Islet precursor cell (in vitro differentiated cells): Measurements from ENCODE around the gene FHIT.

Source experiments
- DNase-seq: peaks from one replicate; pipeline ENCODE4 v3.0.0-alpha.2; 2018

The FHIT gene

DNA sequence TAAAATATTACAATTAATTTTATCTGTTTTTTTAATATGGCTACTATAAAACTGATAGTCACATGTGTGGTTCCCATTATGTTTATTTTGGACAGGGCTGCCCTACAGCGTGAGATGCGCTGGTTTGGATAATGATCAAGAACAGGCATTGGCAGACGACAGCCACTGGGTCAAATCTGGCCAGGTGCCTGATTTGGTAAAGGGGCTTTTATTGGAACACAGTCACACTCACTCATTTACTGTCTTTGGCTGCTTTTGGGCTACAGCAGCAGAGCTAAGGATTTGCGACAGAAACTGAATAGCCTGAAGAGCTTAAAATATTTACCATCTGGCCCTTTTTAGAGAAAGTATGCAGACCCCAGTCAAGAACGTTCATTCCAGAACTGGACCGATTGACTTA lies 1477.3 kb downstream of the FHIT start:
- no peak for DNase-seq

DNA sequence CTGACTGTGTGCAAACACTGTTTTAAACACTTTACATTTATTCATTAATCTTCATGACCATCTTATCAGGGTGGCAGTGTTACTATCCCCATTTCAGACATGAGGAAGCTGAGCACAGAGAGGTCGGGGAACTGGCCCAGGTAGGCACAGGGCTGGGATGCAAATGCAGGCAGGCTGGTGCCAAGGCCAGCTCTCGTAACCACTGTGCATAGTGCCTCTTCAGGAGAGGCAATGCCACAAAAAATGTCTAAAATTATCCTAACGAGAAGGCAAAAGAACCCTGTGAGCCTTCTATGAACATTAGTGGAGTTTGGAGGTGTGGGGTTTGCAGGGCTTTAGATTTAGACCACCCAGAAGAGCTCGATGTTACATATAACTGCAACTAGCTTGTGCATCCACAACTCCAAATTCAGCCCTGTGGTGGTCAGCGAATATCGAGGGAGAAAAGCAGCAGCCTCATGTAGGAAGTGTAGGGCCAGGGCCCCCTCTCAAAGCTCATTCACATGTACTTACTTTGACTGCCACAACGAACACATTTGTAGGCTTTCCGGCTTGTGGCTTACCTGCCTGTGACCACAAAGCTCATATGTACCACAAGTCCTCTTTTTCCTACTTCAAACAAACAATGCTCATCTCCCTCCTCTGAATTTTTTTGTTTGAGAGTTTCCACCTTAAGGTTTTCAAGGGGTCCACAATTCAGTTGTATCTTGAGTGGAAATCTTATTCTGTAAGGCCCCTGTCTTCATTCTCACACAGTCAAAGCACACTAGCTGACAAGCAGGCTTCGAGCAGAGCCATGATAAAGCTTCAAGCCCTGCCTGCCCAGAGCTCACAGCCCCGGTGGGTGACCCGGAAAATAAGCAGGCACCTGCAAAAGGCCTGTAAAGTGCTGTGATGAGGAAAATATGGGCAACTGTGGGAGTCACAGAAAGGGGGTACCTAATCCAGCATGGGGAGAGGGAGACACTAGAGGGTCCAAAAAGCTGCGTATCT lies 1478.5 kb downstream of the FHIT start:
- no peak for DNase-seq

DNA sequence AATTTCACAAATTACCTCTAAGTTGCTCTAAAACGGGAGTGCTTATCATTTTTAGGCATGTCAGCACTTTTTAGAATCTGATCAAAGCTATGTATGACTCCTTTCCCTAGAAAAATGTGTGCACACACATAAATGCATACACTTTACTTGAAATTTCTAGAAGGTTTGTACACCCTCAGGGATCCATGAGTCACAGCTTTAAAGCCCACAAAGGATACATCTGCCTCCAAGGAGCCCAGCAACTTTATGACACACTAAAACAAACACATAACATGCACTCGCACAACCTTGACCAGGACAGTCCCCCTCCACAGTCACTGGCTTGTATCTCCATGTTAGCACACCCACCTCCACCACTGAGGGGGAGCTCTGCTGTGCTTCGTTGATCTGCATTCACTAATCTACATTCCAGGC lies 1479.5 kb downstream of the FHIT start:
- DNase-seq = peak; percentile 58

DNA sequence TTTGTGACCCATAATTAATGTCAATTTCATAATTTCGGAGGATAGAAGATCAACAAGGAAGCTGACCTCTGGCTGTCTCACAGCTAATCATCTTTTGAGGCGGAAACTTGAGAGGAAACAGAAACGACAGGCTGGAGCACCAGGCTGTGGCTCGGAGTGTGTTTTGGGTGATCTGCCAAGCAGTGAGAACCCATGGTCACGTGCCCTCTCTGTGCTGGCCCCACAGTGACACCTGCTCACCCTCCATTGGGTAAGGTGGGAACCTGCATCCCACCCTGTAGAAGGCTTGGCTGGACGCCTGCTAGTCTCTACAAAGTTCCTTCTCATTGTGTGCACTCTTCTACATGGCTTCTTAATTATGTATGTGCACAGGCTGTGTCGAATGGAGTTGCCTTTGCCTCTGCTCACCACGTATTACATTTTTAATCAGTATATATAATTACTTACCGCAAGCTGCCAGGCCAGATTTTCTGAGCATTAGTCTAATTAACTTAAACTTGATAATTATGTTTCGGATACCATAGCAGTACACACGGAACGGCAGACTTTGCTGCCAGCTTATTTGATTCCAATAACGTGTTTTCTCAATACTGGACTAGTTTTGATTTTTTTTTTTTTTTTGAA lies 1482.0 kb downstream of the FHIT start:
- DNase-seq = no peak

DNA sequence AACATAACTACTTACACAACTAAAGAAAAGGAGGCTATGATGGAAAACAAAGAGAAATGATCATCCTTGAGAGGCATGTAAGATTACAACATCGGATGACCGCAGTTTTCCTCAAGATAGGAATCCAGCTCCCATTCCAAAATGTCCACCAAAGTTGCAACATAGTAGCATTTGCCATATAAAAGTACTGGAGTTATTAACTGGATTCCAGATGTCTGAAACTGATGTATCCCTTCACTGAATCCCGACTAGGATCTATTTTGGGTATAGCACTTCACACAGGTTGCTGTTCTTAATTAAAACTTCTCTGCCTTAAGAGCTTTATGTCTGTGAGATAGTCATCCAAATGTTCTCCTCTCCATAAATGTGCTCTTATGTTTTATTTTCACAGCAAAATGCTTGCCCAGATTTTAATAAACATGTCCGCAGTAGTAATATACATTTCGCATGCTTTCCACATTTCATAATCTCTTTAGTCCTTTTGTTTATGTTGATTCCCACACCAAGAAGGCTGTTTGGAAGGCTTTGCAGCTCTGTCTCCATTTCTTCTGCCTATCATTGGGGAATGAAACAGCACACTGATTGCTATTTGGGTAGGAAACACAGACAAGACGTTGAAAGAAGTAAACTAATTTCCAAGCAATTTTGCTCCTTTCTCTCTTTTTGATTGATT lies 1484.9 kb downstream of the FHIT start:
- DNase-seq = no peak

DNA sequence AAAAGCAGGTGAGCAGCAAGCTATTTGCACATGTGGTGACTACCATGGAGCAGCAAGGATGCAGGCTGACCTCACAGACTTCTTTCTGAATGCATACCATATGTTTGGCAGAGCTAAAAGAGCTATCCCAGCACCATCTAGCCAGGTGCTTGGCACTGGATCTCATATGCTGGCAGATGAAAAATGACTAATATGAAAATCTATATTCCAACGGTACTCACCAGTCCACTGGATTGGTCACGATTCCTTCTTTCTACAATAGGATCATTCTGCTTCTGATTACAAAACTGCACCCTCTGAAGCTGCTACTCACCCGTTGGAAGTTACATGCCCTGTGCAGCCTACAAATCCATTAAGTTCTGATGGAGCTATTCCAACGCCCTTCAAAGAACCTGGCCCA lies 1487.1 kb downstream of the FHIT start:
- DNase-seq = no peak

DNA sequence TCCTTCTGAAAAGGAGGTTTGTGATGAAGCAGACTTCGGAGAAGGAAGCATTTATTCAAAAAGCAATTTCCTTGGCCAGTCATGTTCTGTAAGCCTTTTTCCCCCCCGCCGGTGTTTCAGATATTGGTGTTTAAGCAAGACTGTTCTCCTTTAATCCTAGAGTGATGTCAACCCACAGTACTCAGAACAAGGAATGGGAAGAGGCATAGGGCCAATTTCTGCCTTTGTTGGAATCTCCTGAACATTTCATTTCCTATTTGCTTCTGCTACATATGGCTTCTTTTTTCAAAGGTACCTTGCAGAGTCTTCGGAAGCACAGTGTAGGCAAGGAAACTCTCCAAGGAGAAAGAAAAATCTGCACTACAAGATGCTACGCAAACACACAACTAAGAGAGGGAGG lies 1488.3 kb downstream of the FHIT start:
- no peak for DNase-seq

DNA sequence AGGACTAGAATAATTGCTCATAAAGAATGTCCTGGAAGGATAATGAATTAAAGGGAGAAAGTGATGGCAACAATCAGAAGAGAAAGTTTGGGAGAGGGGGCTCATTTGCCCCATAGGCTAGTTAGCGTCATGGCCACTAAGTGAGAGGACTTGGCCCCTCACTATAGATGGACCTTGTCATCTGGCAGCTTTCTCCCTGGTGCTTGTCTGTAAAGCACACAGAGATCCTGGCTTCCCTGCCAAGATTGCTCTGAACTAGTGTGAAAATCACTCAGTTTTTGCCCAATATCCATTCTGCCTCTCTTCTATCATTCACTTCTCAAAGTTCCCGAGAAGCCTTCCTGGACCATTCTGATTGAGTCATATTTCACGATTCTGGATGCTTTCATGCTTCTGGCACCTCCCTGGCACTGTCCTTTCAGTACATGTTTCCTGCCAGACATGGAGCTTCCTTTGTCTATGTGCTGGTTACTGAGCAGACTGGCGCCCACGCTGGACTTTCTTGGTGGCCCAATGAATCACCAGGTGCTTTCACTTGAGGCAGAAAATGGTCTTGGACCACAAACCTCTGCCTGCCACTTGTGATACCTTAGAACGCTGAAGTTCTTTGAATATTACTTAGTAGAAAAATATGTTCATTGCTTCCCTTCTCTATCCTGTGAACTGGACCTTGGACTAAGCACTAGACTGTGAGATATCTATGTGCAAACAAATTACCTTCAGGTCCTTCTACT lies 1491.8 kb downstream of the FHIT start:
- no peak for DNase-seq

DNA sequence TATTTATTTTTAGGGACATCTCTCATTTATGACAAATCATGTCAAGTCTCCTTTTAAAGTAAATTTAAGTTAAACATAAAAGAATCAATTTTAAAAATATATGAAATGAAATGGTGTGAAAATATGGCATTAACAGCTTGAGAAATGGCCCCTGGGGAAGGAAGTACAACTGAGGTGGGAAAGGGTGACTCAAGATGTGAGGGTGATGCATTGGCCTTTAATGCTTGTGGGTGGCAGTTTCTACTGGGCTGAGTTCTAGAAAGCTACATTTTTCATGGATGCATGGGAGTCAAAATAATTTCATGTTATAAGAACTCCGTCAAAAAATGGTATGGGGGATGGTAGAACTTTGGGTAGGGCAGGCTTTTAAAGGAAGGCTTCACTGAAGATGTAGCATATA lies 1492.6 kb downstream of the FHIT start:
- DNase-seq = no peak

DNA sequence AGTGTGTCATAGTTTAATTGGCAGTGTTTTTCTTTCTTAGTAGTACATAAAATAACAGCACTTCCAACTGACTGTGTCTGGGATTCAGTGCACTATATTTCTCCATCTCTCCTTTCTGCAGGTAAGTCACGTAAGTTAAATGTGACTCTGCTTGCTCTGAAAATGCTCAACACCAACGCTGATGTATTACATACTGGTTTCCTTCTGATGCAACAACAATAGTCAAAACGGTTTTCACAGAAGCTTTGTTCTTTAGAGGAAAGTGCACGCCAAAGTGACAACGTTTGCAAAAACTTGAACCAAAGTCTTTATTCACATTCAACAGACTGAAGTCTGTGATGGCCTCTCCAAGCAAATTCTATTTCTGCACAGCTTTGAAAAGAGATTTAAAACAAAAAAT lies 1494.3 kb downstream of the FHIT start:
- no peak for DNase-seq

DNA sequence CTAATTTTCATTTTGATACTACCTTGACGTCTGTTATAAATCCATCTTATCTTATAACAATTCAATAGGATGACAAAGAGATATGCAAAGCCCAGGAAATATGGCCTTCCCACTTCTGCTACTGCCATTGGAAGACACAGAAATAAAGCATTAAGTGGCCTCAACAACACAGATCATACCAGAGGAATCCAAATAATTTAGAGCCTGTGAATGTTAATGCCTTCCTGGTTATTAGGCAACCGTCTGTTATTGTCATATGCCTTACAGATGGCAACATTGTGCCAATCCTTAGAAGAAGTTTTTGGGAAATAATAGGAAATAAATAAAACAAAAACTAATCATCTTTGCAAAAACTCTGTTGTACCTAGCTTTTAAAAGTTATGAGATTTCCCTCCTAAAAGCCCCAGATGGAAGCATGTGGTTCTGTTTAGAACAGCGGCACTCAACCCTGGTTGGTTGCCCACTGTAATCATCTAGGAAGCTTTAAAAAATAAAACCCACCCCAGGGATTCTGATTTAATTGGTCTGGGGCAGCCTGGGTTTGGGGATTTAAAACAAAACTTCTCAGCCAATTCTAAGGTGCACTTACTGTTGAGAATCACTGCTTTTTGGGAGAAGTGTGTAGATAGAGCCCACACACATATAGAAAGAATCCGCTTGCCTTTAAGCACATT lies 1496.7 kb downstream of the FHIT start:
- no peak for DNase-seq

DNA sequence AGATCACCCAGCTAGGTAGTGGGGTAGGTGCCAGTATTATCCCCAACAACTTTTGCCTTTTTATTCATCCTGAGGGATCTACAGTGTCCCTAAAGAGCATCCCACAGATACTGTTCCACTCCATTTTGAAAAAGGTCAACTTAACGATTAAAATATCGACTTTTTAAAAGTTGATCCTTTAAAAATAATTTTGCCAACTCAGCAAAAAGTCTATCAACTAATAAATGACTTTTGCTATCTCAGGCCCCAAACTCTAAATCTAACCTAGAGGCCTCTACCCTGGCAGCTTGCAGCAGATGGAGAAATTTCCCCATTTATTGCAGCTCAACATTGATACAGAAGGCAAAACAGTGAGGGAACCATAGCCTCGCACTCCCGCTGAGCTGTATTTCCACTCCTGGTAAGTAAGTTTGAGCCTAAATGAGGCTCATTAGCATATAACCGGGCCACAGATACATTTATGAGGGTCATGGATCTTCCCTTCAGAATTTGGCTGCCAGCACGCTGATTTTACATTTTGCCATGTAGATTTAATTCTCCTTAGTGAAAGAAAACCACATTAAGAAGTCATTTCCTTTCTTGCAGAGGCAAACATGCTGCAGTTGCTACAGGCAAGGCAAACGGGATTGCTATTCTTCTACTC lies 1497.3 kb downstream of the FHIT start:
- DNase-seq = no peak

DNA sequence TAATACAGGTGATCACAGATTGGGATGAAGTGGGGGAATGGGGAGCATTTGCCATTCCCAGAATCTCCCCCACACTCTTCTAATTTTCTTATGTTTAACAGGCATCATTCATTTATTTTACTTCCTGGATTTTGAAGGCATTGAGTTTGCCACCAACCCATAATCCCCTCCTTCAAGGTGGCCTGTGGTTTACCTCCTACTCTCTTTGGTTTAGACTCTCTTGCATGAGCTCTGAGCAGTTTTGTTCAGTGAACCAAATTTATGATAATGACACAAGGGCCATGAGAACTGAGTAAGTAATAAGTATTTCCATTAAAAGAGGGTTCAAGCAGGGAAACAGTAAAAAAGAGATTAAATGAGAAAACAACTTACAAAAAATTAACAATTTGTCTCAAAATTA lies 1498.3 kb downstream of the FHIT start:
- DNase-seq = no peak

DNA sequence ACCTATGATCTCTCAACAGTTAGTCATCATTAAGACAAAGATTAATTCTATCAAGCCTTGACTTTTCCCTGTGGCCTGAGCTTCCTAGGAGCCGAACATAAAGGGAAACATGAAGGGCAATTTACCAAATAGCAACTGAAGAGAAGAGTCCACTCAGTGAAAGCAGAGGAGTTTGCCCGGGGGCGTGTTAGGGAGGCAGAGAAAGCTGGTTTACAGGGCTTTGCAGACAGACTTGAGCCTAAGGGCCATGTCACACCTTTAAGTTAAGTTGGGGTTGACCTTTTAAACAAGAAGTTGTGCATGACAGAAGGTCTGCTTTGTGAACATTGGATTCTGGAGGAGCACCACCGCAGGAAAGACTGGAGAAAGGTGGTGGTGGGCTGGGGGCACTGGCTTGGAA lies 1499.6 kb downstream of the FHIT start:
- DNase-seq = peak; percentile 82

DNA sequence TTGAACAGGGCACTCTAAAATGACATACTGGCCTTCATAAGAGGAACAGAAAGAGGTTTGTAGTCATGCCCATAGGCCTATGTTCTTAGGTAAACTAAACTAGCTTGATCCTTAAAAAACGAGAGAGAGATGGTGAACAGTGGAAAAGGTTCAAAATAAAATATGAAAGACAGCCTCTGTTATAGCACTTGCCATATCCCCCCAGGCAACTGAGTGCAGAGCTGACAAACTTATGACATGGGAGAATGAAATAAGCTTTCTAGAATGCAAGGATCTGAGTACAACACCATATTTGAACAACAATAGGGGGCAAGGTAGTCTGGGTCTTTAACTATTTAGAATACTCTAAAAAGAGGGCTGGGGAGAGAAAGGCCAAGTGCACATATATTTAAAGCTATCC lies 1500.9 kb downstream of the FHIT start:
- DNase-seq = no peak

DNA sequence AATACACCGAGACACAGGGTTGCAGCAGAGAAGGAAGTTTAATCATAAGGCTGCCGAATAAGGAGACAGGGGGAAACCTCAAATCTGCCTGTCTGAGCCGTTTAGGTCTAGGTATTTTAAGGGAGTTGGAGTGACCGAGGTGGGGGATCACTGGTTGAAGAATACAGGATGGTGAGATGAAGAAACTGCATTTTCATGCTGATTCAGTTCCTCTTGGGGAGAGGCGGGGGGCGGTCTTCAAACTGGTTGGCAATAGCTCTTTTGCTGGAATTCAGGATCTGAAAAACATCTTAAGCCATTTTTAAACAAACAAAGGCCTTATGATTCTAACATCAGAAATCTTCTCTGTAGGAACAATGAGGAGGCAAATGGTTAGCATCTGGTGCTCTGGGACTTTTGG lies 1502.0 kb downstream of the FHIT start:
- DNase-seq = no peak

DNA sequence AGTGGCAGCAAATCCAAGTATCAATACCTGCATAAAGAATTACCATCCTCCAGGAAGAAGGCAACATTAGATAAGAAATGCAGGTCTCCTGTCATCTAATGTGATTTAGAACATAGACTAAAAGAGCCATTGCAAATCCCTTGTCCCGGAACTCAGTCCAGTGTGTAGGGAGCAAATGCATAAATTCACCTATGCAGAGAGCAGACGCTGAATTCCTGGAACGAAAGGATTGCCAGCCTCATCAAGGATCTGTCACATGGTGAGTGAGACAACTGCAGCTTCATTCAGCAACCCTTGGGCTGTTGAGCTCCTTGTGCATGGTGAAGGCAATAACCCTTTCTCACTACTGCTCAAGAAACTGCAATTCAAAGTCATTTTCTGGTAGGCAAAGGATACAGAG lies 1504.7 kb downstream of the FHIT start:
- DNase-seq = no peak

DNA sequence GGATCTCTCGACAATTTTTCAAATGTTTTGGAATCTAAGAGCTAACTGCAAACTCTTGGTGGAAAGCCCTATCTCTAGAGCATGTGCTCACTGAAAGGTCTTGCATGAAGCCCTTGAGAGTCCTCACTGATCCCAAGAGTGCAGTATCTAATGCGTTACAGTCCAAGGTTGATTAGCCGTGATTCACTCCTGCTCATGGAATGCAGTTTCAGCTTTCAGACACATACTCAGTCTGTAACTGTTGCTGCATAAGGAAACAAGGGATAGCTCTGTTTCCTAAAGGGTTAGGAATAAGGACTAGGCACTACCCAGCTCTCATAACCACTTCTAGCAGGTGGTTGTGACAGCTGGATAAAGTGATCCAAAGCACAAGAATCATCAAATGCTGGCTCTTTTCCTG lies 1514.0 kb downstream of the FHIT start:
- DNase-seq = no peak

DNA sequence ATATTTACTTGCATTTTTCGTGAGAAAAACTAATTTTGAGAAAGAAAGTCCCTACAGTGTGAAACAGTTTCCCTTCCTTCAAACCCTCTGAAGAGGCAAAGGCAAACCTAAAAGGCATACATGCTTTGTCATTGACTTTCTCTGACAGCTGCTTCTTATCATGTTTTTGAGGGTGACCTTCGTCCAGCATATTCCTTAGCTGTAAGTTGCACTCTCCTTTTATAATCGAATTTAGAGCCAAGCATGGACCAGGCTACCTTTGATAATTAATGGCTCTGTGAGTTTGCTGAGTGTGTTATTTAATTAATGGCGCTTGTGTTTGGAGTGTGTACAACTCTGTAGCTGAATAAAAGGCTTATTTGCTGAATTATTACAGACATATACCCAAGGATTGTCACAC lies 1517.2 kb downstream of the FHIT start:
- no peak for DNase-seq

DNA sequence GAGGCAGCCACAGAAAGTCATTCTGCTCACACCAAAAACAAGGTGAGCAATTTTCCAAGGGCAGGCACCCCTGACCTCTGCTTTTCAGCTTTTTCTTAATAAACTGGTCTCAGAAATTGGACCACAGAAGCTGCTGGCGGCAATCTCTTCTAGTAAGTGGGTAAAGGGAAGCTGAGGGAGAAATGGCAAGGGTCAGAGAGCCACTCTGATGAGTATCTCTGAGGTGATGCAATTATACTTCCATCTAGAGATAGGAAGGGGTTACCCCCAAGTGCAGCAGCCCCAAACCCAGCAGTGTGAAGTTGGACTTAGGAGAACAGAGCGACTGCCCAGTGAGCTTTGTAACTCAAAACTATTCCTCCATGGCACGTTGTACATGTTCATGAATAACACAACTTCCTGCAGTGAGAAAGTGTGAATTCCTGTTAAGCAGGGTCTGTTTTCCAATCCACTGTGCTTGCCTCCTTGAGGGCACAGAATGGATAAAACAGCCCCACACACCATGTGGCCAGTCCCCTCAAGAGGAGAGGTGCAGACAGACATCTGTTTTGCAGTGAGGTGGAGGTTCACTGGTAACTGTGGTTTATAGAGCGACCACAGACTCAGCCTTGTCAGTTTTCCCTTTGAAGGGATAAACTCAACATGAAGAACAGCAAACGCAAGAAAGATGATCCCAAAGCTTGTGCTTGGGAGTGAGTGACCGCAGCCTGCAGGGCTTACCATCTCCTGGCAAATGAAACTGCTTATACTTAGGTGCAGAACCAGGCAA lies 1518.0 kb downstream of the FHIT start:
- DNase-seq = no peak

DNA sequence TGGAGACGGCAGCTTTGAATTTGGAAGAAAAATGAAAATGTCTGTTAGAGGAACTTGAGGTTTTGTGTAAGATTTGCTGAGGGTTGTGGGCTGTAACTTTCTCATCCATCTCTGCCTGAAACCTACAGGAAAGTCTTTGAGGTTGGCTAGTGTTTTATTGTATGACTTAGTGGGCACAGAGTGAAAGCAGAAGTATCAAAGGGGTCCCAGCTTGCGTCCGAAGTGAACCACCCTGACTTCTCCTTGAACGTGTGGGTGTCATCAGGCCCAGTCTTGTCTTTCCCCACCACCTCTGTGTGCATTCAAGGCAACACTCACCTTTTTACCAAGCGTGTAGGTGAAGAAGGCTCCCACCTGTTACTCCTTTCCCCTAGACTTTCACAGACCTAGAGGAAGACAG lies 1519.3 kb downstream of the FHIT start:
- no peak for DNase-seq
